Mesothelial cell of epicardium (in vitro differentiated cells): Measurements from ENCODE around the gene OSBPL2. TPM values are rescaled to one million over a fixed set of nuclear protein-coding genes. Genes with fewer than 3 reads are reported as not detected.

Experiments used
- DNase-seq, 2 experiments: peaks; one replicate each; pipeline ENCODE4 v3.0.0; 2021; ENCODE audit warnings: low spot score in 2 of 2; ENCODE audit not compliant: unreplicated experiment in 2 of 2
- H3K27ac Mint-ChIP-seq: 2 replicates; pipeline ENCODE4 v1.8.0; 2021; ENCODE audit warnings: mixed read lengths
- H3K27me3 Mint-ChIP-seq: 2 replicates; pipeline ENCODE4 v1.8.0; 2021; ENCODE audit warnings: low read depth, mixed read lengths
- H3K36me3 Mint-ChIP-seq: 2 replicates; pipeline ENCODE4 v1.8.0; 2021; ENCODE audit warnings: mixed read lengths
- H3K4me1 Mint-ChIP-seq: 2 replicates; pipeline ENCODE4 v1.8.0; 2021; ENCODE audit warnings: mixed read lengths
- H3K4me3 Mint-ChIP-seq: 2 replicates; pipeline ENCODE4 v1.8.0; 2021; ENCODE audit warnings: mild to moderate bottlenecking, moderate library complexity, mixed read lengths
- H3K9me3 Mint-ChIP-seq: 2 replicates; pipeline ENCODE4 v1.8.0; 2021; ENCODE audit warnings: mixed read lengths
- CTCF ChIP-seq: fragments of 200-600 bp; sonication (generic); IDR thresholded peaks from one replicate; pipeline ENCODE4 v1.5.0; 2021; ENCODE audit warnings: antibody characterized with exemption; ENCODE audit not compliant: unreplicated experiment
- total RNA-seq: library from RNA; stranded (reverse); gene quantifications from 3 replicates; pipeline ENCODE4 v1.2.1, GENCODE V29; 2021

OSBPL2 gene
- total RNA-seq, 1 donor from 2014 or later: 57.7 TPM

DNA sequence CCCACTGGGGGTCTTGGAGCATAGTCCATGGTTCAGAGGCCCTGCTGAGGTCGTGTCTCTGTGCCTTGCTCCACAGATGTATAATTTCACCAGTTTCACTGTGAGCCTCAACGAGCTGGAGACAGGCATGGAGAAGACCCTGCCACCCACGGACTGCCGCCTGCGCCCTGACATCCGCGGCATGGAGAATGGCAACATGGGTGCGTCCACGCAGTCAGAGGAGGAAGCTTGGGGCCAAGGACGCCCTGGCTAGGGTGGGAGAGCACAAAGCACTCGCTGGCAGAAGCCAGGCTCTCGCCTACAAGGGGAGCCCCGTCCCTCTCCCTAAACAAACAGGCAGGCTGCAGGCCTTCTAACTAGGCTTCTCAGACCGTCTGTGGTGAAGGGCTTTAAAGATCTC is 50.8 kb downstream of the OSBPL2 start:
- no peak overlapping the region for H3K4me3 Mint-ChIP-seq
- H3K27me3 Mint-ChIP-seq: no peaks in the 10 kb centered on the region
- H3K4me1 Mint-ChIP-seq: no peaks in the 10 kb centered on the region
- no peak for DNase-seq
- H3K9me3 Mint-ChIP-seq: no peaks in the 10 kb centered on the region
- no peak for TF ChIP-seq CTCF
- H3K36me3 Mint-ChIP-seq: peaks cover 23% of the 10 kb centered on the region
- H3K27ac Mint-ChIP-seq: no peak overlapping the region

- Mint-ChIP-seq H3K9me3 (no peaks in the 10 kb centered on the region), H3K27ac (no peak overlapping the region), H3K27me3 (no peaks in the 10 kb centered on the region), H3K4me1 (no peaks in the 10 kb centered on the region), H3K36me3 (peaks cover 25% of the 10 kb centered on the region), H3K4me3 (no peak overlapping the region)
- no peak for DNase-seq
- TF ChIP-seq CTCF: no peak
These were observed 51.6 kb downstream of the OSBPL2 start for GRCh38 chr20:62289898-62290297.

- Mint-ChIP-seq H3K9me3 (no peaks in the 10 kb centered on the region), H3K27me3 (no peaks in the 10 kb centered on the region), H3K4me1 (no peaks in the 10 kb centered on the region)
These were observed 53.1 kb downstream of the OSBPL2 start for GRCh38 chr20:62291251-62292066.

DNA sequence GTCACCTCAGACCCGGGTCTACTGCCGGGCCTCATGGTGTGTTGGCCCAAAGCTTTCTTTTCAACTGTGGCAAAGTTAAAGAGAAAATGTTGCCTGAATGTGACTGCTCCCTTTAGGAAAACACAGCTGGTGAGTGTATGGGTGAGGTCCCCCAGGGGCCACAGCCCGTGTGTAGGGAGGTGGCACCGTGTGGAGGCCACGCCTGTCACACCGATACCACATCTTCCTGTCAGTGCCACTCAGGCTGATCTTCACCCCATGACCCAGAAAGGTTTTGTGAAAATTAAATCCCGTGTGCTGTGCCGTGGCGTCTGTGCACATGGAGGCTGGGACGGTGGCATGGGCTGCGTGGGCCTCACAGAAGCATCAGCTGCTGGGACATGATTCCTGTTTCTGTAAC is 53.8 kb downstream of the OSBPL2 start:
- peaks cover 26% of the 10 kb centered on the region for H3K36me3 Mint-ChIP-seq
- H3K9me3 Mint-ChIP-seq: no peaks in the 10 kb centered on the region
- TF ChIP-seq CTCF: no peak
- H3K4me3 Mint-ChIP-seq: no peak overlapping the region
- no peak for DNase-seq
- no peaks in the 10 kb centered on the region for H3K27me3 Mint-ChIP-seq
- H3K4me1 Mint-ChIP-seq: no peaks in the 10 kb centered on the region
- H3K27ac Mint-ChIP-seq: no peak overlapping the region

More at GRCh38 chr20:62291251-62292066, 53.1 kb downstream of the OSBPL2 start:
- peaks cover 29% of the 10 kb centered on the region for H3K36me3 Mint-ChIP-seq
- no peak overlapping the region for H3K4me3 Mint-ChIP-seq
- DNase-seq: no peak
- no peak overlapping the region for H3K27ac Mint-ChIP-seq
- TF ChIP-seq CTCF: no peak

GRCh38 chr20:62293111-62293784 is 54.9 kb downstream of the OSBPL2 start:
- Mint-ChIP-seq H3K36me3 (peaks cover 26% of the 10 kb centered on the region), H3K9me3 (no peaks in the 10 kb centered on the region), H3K4me1 (no peaks in the 10 kb centered on the region), H3K4me3 (no peak overlapping the region), H3K27me3 (no peaks in the 10 kb centered on the region), H3K27ac (no peak overlapping the region)
- TF ChIP-seq CTCF: no peak
- no peak for DNase-seq
